Measurements from ENCODE around the gene NEIL1.
"Not testable (repeated sequence)": the region's sequence is repeated elsewhere in the genome, so short reads cannot be mapped to it uniquely, and the experiment has no call there.

NEIL1 gene, protein sequence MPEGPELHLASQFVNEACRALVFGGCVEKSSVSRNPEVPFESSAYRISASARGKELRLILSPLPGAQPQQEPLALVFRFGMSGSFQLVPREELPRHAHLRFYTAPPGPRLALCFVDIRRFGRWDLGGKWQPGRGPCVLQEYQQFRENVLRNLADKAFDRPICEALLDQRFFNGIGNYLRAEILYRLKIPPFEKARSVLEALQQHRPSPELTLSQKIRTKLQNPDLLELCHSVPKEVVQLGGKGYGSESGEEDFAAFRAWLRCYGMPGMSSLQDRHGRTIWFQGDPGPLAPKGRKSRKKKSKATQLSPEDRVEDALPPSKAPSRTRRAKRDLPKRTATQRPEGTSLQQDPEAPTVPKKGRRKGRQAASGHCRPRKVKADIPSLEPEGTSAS

GRCh38 chr15:75346796-75347221, at the start of gene NEIL1:
NEIL1 (plus strand) TSS chr15:75347039; CDS start chr15:75348906, 1,867 bp downstream.
- no peak for DNase-seq

GRCh38 chr15:75298541-75299310, 48.1 kb upstream of the NEIL1 start:
- DNase-seq = not testable (repeated sequence)

DNA sequence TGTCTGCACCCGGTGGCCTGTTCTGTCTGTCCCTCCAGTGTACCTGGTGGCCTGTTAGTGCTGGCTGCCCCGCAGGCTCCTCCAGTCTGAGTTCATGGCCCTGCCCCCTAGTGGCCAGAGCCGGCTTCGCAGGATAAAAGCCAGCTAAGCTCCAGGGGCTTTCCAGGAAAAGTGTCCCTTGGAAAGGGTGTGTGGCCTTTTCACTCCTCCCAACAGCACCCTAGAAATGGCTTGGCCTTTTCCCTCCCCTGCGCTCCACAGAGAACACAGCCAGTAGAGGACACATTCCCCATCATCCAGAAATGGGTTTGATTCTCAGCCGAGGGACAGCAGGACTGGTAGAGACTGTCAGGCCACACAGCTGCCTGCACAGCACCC, 47.5 kb upstream of the NEIL1 start:
- DNase-seq = not testable (repeated sequence)

DNA sequence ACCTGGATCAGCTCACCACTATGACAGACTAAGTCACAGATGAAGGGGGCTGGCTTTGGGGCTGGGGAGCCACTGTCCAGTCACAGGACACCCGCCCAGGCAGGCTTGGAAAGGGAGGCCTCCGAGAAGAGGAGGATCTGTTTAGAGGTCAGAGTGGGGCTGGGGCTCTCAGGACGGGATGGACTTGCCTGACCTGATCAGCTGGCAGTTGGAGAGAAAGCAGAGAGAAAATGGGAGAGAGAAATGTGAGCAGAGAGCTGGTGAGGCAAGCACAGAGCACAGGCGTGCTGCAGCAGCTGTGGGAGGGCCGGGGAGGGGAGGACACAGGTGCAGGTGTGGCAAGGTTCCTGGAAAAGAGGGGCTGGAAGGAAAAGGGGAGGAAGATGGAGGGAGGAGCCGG, 46.8 kb upstream of the NEIL1 start:
- not testable (repeated sequence) for DNase-seq

GRCh38 chr15:75302318-75302717, 44.5 kb upstream of the NEIL1 start:
- no peak for DNase-seq

GRCh38 chr15:75302753-75303152, 44.1 kb upstream of the NEIL1 start:
- not testable (repeated sequence) for DNase-seq

DNA sequence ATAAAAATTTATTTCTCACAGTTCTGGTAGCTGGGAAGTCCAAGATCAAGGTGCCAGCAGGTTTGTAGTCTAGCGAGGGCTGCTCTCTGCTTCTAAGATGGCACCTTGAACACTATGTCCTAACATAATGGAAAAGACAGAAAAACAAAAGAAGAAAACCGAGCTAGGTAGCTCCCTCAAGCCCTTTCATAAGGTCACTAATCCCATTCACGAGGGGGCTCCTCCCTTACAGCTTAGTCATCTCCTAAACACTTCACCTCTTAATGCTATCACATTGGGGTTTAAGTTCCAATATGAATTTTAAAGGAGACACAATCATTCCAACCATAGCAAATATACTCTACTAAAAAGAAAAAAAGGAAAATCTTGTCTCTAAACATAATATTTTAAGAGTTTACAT, 40.7 kb upstream of the NEIL1 start:
- no peak for DNase-seq

DNA sequence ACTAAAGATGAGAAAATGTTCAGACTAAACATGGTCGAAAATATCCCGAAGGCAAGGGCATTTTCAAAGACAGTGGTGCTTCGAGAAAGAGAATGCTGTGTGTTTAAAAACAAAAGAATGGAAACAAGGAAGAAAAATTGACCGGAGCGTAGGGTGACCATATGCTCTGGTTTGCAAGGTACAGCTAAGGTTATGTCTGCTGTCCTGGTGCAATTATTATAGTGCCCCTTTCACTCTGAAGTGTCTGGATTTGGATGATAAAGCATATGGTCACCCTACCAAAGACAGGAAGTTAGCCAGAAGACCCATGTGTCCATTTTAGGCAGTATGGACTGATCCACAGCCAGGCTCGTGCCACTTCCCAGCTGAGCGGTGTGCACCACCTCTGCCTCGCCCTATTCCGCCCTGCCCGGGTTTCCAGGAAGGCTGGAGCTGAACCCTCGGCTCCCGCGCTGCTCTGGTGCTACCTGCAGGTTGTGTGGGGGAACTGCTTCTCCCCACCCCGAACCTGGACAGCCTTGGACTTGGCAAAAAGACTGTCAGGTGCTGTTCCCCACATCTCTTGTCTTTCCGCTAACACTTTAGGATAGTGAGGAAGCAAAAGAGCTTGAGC, 39.0 kb upstream of the NEIL1 start:
- DNase-seq = no peak

GRCh38 chr15:75309711-75310110, 37.1 kb upstream of the NEIL1 start:
- DNase-seq = no peak

GRCh38 chr15:75312548-75312947, 34.3 kb upstream of the NEIL1 start:
- DNase-seq = not testable (repeated sequence)

GRCh38 chr15:75313116-75313845, 33.6 kb upstream of the NEIL1 start:
- DNase-seq = no peak

DNA sequence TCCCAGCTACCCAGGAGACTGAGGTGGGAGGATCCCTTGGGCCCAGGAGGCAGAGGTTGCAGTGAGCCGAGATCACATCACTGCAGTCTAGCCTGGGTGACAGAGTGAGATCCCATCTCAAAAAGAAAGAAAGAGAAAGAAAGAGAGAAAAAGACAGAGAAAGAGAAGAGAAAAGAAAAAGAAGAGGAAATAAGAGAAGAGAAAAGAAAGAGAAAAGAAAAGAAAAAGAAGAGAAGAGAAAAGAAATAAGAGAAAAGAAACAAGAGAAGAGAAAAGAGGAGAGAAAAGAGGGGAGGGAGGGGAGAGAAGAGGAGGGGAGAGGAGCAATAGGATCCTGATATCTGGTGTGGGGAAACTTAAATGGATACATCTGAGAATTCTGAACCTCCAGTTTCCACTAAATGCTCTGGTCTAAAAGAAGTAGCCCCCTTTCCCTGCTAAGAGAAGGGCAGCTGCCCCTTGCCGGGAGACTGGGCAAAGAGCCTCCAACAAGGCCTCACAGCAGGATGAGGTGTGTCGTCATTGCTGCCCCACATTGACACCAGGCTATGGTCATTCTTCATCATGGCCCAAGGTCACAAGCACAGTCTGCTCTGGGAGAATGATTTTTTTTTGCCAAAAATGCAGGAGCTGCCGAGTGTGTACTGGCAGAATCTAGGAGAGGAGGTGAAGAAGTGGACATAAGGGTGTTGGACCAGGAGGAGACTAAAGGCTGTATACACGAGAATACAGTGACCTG, 32.1 kb upstream of the NEIL1 start:
- no peak for DNase-seq

DNA sequence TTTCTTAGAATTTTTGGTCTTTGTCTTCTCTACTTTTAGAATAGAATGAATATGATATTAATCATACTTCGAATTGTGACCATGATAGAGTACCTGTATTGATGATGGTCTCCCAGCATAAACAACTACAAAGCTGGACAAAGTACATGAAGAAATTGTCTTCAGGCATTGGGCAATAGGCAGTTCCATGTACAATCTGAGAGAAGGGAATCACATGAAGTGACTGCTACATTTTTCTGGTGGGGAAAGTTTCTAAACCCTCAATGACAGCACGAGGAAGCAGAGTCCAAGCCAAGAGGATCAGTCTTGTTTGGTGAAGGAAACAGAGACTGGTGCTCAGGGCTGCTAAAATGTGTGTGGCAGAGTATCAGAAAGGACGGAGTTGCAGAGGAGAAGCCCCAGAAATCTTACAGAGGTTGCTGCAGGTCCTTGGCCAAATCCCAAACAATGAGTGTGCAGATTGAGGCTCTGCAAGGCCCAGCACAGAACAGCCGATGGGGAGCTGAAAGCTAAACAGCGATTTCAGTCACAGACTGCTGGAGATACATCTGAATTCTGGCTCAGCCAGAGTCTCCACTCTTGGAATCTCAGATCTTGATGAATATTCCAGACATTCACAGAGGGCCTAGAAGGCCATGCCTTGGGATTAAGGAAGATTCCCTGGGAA, 27.5 kb upstream of the NEIL1 start:
- not testable (repeated sequence) for DNase-seq

DNA sequence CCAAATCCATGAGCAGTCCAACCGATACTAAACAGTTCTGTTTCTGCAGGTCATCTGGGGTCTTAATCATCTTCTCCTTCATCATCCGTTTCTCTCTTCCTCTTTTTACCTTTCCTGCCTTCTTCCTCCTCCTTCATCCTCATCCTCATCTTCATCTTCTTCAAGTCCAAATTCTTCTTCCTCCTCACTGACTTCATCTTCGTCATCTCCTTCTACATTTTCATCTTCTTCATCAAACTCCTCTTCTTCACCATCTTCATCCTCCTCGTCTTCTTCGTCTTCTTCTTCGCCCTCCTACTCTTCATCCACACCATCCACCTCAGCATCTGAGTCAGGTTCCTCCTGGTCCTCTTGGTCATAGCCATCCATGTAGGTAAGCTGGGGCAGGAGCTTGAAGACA, 25.1 kb upstream of the NEIL1 start:
- DNase-seq = no peak

- DNase-seq = no peak
These were observed 20.9 kb upstream of the NEIL1 start for GRCh38 chr15:75325922-75326321.

DNA sequence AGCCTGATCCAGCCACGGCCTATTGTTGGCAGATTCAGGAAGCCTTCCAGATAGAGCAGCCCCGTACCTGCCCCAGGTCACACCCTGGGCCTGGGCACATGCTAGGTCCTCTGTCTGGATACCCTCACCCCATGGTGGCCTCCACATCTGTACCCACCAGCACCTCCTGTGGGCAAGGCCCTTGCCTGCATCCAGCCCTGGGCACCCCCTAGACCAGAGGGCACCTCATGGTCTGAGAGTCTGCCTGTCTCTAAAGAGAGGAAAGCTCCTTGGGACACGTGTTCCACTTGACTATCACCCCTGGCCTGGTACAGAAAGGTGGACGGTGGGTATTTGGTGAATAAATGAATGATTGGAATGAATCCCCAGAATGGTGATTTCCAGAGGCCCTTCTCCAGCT, 19.8 kb upstream of the NEIL1 start:
- DNase-seq = no peak

- no peak for DNase-seq
These were observed 19.3 kb upstream of the NEIL1 start for GRCh38 chr15:75327491-75327890.

- DNase-seq = no peak
These were observed 18.1 kb upstream of the NEIL1 start for GRCh38 chr15:75328493-75329314.

GRCh38 chr15:75329571-75329970, 17.3 kb upstream of the NEIL1 start:
- DNase-seq = no peak

- not testable (repeated sequence) for DNase-seq
These were observed 14.7 kb upstream of the NEIL1 start for GRCh38 chr15:75332093-75332492.
